ENCODE measurements around the gene FAP.

Gene FAP

DNA sequence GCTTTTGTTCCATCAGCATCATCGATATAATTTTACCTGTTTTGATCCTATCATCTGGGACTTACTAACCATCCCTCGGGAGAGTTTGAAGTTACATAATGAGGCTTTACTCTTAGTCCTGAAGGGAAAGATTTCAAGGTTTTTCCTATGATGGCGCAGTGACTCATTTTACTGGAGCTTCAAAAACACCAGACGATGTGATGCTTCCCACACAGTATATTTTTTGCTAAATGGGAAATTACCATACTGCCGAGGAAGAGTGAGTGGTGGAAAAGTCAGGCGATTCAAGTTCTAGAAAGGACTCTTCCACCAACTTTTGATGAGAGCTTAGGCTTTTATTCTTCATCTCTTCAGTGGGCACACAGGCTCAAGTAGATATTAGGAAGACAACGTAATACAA lies 46.6 kb downstream of the FAP start:
- DNase-seq (ENCODE audit: low read depth in 3 of 3, low spot score in 1 of 3) = no peak

DNA sequence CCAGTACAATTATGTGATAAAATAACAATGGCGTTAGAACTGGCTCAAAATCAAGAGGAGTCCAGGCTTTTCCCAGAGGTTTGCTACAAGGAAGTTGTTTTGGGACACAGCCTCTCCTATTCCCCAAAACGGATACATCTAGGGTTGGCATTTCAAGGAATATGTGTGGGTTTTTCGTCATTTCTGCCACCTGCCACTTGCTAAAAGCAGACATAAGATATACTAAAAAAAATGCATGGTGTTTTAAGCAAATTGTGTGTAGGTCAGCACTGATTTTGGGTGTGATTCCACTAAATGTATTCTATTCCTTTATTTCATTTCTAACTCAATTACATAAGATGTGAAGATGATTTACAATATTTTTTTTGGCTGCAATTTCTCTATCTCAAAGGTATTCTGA lies 54.8 kb downstream of the FAP start:
- no peak for DNase-seq (ENCODE audit: low read depth in 3 of 3, low spot score in 1 of 3)

DNA sequence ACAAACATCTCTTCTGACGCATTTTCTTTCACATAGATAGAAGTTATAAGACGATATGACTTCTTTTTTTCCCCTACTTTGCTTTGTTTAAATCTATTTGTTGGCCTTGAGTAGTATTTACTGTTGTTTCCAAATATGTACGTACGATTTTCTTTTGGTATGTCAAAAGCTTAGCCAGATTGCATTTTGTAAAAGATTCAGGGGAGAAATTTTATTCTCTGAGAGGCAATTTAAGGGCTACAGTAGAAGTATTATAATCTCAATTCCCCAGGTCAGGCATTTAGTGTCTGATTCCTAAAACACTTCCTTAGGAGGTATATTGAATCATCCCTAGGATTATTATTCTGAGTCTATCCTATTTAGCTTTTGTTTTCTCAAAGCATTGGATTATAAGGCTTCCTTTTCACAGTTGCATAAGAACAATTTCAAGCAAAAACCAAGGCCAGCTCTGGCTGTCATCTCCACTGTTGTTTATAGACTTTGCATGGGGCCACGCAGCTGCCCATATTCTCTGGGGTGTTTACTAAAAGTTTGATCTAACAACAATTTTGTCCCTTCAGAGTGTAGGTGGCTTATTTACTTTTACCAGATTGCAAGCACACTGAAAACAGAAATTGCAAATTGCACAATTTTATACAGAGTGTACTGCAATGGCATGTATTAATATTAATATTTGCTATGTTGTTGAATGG lies 57.6 kb downstream of the FAP start:
- no peak for DNase-seq (ENCODE audit: low read depth in 3 of 3, low spot score in 1 of 3)

DNA sequence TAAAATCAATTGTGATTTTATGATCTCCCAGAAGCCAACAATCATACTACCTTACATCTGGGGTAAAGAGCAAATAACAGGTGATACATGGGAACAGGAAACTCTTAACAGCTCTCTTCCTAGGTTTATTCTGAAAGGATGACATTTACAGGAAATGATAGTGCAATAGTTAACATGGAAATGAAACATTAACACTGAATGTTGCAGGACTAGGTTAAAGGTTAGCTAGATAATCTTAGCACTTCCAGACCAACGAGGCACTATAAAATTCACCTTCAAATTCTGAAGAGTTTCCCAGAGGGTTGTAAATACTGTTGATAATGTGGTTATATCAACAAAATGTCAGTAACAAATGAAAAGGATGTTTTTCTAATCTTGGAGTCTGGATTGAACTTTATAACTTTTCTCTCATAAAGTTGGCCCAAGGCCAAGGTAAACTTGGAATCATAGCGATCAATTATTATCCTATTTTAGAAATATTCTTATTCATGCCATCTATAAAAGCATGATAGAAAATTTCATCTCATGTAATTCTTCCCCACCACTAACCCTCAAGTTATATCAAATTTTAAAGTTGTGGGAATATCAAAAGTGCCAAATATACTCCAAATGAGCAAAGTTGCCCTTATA lies 58.3 kb downstream of the FAP start:
- no peak for DNase-seq (ENCODE audit: low read depth in 3 of 3, low spot score in 1 of 3)

DNA sequence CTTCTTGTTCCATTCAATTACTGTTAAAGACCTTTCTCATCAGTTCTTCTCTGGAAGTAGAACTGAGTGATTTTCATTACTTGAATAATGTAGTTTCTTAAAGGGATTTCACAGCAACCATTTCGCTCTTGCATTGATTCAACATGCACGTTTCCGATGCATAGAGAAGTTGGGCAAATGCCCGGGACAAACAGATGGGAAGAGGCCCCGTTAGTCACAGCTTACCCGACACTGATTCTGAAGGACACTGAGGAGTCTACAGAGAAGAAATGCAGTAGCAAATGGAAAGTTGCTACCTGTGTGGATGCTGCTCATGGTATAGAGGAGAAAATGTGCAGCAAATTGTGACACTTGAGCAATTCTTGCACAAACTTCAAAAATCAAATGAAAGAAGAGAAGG lies 58.9 kb downstream of the FAP start:
- DNase-seq (ENCODE audit: low read depth in 3 of 3, low spot score in 1 of 3) = no peak

DNA sequence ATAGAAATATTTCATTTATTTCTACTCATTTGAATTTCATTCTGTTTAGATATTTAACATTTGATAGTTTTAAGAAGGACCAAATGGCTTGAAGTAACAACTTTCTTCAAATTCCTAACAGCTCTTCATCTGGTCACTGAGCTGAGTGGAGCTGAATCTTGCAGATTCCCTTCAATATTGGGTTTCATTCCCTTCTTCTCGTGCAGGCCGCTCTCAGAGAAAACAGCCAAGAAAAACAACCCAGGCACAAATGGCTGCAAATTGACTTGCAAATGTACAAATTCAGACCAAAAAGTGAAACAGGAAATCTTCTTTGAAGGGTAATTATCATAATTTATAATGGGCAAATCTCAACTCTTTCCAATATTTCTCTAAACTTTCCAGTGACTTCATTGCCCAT lies 60.9 kb downstream of the FAP start:
- no peak for DNase-seq (ENCODE audit: low read depth in 3 of 3, low spot score in 1 of 3)

DNA sequence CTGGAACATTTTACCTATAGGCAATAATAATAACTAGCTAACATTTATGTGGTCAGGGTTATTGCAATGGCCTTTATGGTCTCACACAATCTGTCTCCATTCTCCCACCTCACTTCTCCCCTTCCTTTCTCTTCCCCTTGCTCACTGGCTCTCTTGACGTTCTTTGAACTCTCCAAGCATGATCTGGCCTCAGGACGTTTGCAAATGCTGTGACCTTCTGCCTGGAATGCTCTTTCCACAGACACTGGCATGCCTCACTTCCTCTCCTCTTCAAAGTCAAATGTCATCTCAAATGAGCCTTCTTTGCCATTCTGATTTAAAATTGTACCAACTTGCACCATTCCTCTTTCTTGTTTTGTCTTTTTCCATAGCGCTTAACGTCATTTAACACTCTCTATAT lies 65.9 kb downstream of the FAP start:
- no peak for DNase-seq (ENCODE audit: low read depth in 3 of 3, low spot score in 1 of 3)

DNA sequence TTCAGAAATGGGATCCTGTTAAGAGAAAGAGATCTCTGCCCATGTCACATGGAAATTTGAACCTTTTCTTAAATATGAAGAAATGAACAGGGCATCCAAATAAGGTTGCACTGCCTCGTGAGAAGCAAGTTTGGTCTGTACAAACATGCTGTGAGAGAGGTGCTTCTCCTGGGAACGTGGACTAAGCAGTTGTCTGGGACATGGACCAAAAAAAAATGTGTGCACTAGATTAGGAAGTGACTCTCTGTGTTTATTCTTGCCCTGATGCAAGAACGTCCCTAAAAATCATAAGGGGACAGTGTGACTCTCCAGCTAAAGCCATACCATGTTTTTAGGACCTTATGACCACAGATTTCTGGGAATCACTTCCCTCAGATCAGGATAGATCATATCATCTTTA lies 67.5 kb downstream of the FAP start:
- no peak for DNase-seq (ENCODE audit: low read depth in 3 of 3, low spot score in 1 of 3)

DNA sequence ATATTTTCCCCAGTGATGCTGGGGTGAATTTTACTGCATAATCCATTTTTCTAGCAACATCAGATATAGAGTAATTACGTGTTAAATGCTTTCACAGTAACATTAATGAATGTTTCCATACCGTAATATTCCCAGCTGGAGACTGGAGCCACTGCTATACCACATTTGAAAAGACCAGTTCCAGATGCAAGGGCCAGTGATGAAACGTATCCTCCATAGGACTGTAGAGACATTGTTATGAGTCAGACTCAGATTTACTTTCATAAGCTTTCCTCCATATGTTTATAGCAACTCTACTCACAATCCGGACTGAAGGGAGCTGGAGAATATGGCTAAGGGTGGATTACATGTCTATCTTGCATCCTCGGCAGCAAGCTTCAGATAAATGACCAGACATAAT lies 68.5 kb downstream of the FAP start:
- DNase-seq (ENCODE audit: low read depth in 3 of 3, low spot score in 1 of 3) = no peak

DNA sequence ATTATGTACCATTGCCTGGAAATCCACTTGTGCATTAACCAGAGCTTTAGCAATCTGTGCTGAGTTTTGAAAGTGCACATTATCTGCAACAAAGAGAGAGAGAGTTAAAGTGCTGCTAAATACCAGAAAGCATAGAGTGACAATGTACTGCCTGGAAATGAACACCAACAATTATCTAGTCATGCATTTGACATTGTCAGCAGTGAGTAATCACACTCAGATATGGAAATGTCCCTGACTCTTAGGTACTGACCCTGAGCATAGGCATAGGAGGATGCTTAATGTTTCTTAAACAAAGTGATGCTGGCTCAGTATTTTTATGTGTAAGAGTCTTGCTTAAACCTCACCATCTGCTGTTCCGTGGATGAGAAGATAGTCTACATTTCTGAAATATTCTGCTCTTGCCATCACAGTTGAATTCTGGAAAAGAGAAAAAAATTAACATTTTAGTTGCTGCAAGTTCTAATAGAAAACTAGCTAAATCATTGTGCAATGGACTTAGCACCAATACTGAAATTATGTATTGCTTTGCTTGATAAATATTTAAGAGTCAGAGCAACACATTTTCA lies 70.4 kb downstream of the FAP start:
- DNase-seq (ENCODE audit: low read depth in 3 of 3, low spot score in 1 of 3) = no peak

DNA sequence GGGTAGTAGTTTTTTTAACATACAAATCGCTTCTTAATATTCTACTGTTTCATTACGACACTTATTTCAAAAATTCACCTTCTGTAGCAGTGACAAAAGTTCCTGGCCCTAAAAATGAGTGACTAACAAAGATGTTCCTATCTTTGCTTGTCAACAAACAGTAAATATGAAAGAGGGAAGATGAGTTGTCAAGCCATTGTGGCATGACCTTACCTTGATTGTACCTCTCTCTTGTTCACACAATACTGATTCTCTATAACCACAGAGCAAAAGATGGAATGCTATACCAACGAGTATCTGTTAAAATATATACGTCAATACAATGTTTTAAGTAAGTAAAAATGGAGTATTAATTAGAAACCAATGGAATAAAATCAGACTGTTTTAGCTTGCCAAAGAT lies 76.5 kb downstream of the FAP start:
- no peak for DNase-seq (ENCODE audit: low read depth in 3 of 3, low spot score in 1 of 3)

DNA sequence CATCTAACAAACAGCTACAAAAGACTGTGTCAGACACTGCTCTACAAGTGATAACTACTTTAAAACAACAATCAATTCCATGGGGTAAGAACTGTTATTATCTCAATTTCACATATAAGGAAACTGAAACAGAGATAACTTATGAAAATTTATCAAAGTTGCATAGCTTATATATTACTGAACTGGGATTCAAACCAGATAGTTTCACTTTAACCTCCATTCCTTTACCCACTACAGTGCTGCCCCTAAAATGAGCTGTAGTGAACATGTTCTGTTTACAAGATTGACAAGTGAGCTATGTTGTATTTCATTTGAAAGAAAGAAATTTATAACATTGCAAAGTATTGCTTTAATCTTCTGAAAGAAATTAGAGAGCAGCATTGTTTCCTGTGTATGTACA lies 77.1 kb downstream of the FAP start:
- no peak for DNase-seq (ENCODE audit: low read depth in 3 of 3, low spot score in 1 of 3)

DNA sequence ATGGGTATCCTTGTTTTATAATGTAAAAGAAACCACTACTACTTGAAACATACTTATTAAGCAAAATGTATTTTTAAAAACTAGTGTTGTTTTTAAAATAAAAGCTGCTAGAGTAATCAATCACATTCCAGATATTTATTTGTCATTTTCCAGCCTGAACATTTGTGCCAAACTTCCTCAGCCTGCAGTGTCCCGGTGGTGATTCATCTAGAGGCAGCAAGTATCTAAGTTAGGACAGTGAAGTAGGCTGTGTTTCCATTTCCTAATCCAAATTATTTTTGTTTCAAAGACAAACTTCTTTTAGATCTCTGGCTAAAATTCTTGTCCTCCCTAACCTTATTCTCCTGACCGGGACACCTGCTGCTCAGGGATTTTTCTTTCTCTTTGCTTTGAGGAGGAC lies 78.4 kb downstream of the FAP start:
- no peak for DNase-seq (ENCODE audit: low read depth in 3 of 3, low spot score in 1 of 3)

DNA sequence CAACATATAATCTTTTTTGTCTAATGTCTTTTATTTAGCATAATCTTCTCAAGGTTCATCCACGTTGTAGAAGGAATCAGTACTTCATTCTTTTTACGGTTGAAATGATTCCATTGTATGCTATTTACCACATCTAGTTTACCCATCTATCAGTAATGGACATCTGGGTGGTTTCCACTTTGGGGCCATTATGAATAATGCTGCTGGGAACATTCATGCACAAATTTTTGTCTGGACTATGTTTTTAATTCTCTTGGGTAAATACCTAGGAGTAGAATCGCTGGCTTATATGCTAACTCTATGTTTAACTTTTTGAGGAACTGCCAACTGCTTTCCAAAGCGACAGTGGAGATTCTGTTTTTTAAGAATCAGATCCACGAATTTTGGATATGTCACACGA lies 83.8 kb downstream of the FAP start:
- no peak for DNase-seq (ENCODE audit: low read depth in 3 of 3, low spot score in 1 of 3)

DNA sequence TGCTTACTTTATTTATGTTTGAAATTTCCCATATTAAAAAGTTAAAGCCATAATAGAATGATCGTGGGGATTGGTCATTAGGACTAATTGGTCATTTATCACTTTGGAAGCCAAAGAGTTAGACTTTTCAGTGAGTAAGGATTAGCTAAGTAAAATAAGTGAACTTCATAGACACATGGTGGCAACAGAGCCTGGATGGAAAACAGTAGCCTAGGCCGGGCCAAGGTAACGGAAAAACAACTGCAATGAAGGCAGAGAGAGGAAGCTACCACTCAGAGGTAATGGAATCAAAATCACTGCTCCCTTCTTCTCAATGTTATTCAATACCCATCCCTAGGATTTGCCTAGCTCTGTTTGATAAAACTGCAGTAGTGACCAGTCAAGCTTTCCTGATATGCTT lies 87.1 kb downstream of the FAP start:
- no peak for DNase-seq (ENCODE audit: low read depth in 3 of 3, low spot score in 1 of 3)

DNA sequence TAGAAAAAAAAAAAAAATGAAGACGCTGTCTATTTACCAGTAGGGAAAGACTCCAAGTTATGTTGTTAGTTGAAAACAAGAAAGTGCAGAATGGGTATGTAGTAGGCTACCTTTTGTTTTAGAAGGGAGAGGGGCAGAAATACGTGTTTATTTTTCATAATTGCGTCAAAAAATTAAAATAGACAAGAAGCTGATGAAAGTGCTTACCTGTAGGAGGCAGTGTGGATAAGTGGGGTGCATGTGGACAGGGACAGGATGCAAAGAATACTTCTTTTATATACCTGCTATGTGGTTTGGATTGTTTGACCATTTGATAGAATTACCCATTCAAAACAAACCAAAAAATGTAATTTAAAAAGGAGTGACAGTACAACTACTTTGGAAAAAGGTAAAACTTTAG lies 88.2 kb downstream of the FAP start:
- DNase-seq (ENCODE audit: low read depth in 3 of 3, low spot score in 1 of 3) = no peak

DNA sequence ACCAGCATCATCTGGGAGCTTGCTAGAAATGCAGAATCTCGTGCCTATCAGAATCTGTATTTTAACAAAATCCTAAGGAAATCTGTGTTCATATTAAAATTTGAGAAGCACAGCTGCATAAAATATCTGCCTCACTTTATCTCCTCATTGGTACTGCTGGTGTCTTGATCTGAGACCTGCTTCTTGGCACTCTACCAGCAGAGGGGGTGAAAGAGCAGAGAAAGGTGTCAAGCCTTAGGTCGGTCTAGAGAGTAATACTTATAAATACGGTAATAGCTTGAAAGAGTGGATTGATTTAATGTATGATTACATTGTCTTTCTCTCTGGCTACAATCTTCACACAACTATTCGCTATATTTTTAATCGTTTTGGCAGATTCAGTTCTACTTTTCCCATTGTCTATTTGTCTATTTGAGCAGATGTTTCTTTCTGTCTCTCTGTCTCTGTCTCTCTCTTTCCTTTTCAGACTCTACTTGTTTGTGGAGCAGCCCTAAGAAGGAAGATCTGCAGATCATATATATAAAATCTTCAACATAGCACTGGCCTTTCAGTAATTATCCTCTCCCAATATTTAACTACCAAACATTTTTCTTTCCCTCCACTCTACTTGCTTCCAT lies 89.5 kb downstream of the FAP start:
- peak in 2 of 3 donors; percentile 11 to 18 for DNase-seq (ENCODE audit: low read depth in 3 of 3, low spot score in 1 of 3)

DNA sequence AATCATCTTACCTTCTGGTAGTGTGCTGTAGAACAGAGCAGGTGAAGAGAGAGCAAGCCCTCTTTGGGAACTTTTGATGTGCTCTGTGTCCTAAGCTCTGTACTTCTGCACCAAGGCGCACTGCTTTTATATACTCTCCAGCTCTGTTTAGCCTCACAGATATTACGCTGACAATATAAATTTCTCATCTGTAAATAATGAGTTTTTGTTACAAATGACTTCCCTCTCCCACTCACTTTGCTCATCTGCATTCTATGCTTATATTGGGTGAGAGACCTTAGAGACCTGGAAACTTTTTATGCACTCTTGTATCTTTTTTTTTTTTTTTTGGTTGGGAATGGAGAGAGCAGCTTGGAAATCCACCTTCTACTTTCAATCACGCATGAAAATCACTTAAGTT lies 91.1 kb downstream of the FAP start, which contains the start of gene GCG:
TSS of gene GCG (minus strand) at position 101 of the 400 bp plus-strand sequence. CDS start 3,069 bp downstream, outside the sequence.
- DNase-seq (ENCODE audit: low read depth in 3 of 3, low spot score in 1 of 3) = no peak

DNA sequence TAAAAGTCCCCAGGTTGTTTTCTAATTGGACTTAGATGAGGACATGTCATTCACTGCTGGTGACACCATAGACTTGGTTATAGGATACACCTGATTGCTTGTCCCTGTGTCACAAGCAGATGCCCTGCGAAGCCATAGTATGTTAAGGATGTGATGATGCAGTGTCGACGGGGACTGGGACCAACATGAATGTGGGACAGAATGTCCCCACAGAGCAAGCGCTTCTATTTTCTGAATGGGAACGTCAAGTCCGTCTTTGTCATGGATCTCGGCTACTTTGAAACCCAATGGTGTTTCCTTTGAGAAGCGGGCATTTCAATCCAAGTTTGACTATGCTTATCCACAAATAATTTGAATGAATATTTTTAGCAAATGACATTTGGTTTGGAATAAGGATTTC lies 93.3 kb downstream of the FAP start:
- DNase-seq (ENCODE audit: low read depth in 3 of 3, low spot score in 1 of 3) = no peak

DNA sequence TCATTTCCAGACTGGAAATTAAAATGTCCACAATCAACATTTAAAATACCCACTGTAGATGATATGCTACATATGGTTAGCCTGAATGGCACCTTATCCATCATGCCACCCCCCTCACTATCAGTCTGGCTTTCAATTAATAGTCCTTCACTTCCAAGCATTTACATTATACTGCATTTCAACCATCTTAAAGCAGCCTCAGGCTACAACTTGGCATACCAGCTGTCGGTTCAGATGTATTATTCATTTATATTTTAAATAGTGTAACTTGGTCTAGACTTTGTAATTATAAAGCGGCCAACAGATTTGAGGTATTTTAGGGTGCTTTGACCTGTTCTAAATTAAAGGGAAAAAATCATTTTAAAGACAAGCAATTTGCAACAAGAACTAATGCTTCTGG lies 93.8 kb downstream of the FAP start:
- no peak for DNase-seq (ENCODE audit: low read depth in 3 of 3, low spot score in 1 of 3)

DNA sequence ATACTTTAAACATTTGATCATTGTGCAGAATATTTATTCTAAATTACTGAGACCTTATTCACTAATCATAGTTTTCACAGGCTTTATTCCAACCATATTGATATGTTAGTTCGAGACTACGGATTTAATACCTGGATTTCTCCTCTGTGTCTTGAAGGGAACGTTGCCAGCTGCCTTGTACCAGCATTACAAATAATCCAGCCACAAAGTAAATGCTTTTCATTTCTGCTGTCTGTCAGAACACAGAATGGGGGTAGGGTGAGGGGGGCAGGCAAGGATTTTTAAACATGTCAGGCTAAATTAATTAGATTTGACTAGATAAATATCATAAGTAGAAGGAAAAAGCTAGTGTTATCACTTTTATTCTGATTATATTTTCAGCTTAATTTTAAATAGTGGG lies 94.3 kb downstream of the FAP start:
- DNase-seq (ENCODE audit: low read depth in 3 of 3, low spot score in 1 of 3) = no peak

DNA sequence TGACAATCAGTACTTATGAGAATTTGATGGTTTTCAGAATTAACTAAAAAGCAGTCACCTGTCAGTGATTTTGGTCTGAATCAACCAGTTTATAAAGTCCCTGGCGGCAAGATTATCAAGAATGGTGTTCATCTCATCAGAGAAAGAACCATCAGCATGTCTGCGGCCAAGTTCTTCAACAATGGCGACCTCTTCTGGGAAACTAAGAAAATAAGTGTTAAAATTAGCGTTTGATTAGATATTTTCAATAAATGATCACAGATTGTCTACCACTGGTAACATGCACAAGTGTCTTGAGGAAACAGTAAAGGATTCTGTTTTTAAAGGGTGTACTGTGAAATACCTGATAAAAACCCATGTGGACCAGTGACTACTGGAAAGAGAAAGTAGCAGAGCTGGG lies 99.3 kb downstream of the FAP start:
- DNase-seq (ENCODE audit: low read depth in 3 of 3, low spot score in 1 of 3) = no peak

Measured in stimulated activated CD4-positive, alpha-beta T cell treated with anti-CD3 and anti-CD28 coated beads, TNF-alpha, amount 100 ng/mL, for 1 hour (primary cell).